ENCODE data around the gene NCBP1. TPM values are rescaled to one million over a fixed set of nuclear protein-coding genes. Genes with fewer than 3 reads are reported as not detected.

The NCBP1 gene, protein sequence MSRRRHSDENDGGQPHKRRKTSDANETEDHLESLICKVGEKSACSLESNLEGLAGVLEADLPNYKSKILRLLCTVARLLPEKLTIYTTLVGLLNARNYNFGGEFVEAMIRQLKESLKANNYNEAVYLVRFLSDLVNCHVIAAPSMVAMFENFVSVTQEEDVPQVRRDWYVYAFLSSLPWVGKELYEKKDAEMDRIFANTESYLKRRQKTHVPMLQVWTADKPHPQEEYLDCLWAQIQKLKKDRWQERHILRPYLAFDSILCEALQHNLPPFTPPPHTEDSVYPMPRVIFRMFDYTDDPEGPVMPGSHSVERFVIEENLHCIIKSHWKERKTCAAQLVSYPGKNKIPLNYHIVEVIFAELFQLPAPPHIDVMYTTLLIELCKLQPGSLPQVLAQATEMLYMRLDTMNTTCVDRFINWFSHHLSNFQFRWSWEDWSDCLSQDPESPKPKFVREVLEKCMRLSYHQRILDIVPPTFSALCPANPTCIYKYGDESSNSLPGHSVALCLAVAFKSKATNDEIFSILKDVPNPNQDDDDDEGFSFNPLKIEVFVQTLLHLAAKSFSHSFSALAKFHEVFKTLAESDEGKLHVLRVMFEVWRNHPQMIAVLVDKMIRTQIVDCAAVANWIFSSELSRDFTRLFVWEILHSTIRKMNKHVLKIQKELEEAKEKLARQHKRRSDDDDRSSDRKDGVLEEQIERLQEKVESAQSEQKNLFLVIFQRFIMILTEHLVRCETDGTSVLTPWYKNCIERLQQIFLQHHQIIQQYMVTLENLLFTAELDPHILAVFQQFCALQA
- 44.8 and 66.6 TPM in 2 replicates for total RNA-seq

DNA sequence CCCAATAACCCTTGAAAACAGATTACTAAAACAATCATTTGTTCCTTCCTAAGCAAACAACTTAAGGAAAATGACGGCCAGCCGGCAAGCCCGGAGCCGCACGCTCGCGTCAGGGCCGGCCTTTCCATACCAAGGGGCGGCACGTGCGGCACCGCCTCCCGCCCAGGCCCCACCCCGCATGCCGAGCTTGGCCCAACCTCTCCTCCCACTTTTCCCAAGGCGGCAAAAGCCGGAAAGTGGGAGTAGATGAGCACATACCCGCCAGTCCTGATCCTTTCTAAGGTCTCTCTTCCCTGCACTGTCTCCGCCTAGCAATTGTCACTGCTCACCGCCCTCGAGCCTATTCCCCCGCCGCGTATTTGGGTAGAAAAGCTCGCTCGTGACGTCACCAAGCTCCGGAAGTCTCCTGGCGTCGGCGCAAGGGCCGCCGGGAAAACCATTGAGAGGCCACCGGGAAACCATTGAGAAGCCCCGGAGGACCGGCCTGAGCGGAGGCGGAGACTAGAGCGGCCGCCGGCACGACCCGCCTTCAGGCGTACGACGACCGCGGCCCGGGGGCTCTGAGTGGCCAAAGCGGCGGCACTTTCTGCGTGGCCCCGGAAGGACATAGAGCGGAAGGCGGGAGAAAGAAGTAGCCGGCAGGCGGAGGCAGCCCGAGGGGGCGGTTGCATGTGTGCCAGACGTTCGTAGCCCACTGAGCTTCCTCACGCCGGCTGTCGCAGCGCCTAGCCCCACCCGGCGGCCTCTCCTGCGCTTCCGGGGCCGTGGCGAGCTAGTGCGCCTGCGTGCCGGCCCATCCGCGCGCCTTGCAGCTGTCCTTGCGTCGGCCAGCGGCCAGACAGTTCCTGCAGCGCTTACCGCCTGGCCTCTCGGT, at the start of gene NCBP1, which contains the start of gene TSTD2:
Gene NCBP1 (plus strand): TSS at position 837 of the 874 bp plus-strand sequence. CDS start 61 bp downstream, outside the sequence.
Gene TSTD2 (minus strand): TSS at position 384 of the 874 bp plus-strand sequence. CDS start 5,806 bp downstream, outside the sequence.

DNA sequence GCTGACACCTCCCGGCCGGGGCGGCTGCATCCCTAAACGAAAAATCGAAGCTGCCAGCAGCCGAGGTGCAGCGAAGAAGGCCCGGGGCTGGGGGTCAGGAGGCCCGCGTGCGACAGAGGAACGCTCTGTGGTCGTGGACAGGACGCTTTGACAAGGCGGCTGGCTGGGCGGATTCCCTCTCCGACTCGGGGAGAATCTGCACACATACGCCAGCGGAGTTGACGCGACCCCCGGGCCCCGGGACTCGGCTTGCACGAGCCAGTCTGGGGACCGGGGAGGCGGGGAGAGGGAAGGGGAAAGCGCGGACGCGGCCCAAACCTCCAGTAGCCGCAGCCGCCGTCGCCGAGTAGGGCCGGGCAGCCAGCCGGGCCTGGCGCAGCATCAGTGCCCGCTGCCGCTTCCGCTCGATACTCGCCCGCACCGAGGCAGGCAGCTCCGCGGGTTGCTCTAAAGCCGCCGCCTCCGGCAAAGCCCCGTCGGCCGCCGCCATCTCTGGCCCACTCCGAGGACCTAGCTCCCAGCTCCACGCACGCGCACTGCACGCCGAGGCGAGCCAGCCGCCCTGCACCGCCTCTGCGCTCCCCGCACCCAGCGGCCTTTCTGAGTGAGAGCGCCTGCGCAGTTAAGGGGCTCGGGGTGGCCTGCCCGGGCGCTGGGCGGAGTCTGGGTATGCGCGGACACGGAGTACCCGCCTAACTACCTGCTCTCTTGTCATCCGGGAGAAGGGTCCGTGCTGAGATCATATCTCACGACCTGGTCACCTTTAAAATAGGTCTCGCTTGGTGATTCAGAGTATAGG, 63.4 kb downstream of the NCBP1 start, which contains the start of gene XPA:
Gene XPA (minus strand): TSS at position 538 of the 799 bp plus-strand sequence. CDS start 48 bp downstream, at position 490.

Other genes starting within 250 kb of the NCBP1 start
- gene TDRD7, start 221.7 kb upstream of the NCBP1 start, total RNA-seq, result 8.3 and 9.2 TPM in 2 replicates
- gene TMOD1, start 132.2 kb upstream of the NCBP1 start, total RNA-seq, result not detected in 2 replicates
- 17.2 and 23.5 TPM in 2 replicates for gene TSTD2, start 453 bp upstream of the NCBP1 start, total RNA-seq
- gene XPA, start 63.5 kb downstream of the NCBP1 start, total RNA-seq, result 3.9 and 5.0 TPM in 2 replicates
- not detected in 2 replicates for gene FOXE1, start 219.4 kb downstream of the NCBP1 start, total RNA-seq

Measured in smooth muscle cell of the umbilical artery (primary cell).